T follicular helper cell (primary cell): ENCODE data around the gene DSTN.
A peak's percentile ranks its signal among the peaks of the same experiment; 100 is the strongest.

Experiments used
- DNase-seq: peaks from one replicate; pipeline ENCODE4 v3.0.0-alpha.2; 2020; ENCODE audit warnings: low read depth

Gene DSTN

DNA sequence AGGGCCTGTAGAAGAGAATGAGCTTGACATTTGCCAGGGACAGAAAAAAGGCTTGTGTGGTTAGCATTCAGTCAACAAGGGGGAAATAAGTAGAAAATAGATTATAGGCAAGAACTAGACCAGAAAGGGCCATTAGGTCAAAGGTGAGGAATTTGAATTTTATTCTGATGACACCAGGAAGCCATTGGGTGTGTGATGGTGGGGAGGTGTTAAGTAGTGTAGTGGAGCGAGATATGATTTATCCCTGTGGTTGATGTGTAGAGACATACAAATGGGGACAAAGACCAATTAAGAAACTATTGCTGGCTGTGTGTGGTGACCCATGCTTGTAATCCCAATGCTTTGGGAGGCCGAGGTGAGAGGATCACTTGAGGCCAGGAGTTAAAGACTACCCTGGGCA lies 11.0 kb downstream of the DSTN start:
- DNase-seq = no peak

- DNase-seq = no peak
These were observed 13.3 kb downstream of the DSTN start for GRCh38 chr20:17583126-17583525.

DNA sequence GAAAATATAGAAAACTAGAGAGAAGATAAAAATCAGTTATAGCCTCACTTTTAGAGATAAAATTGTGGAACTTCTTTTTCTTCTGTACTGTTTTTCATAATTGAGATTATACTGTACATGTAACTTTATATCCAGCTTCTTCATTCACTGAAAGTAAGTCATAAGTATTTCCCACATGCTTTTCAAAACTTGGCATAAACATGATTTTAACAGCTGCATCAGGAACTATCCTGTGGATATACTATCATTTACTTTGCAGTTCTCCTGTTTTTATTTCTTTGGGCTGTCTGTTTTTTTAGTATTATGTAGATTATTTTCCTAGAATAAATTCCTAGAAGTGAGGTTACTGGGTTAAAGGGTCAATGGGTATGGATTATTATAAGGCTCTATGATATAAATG lies 14.8 kb downstream of the DSTN start:
- DNase-seq = no peak

DNA sequence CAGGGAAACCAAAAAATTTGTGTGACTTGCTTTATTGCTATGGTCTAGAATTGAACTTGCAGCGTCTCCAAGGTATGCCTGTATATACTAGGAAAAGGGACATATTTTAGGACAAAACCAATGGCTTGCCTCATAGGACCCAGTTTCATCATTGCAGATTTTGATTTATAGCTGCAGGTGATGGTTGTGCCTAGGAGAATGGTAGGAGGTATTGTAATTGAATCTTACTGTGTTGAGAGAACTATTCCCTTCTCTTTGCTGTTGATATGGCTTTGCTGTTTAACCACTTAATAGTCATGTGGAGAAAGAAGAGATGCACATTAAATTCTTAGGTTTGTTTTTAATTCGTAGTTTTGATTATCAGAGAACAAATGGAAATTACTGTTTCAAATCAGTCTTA lies 16.4 kb downstream of the DSTN start:
- DNase-seq = no peak

DNA sequence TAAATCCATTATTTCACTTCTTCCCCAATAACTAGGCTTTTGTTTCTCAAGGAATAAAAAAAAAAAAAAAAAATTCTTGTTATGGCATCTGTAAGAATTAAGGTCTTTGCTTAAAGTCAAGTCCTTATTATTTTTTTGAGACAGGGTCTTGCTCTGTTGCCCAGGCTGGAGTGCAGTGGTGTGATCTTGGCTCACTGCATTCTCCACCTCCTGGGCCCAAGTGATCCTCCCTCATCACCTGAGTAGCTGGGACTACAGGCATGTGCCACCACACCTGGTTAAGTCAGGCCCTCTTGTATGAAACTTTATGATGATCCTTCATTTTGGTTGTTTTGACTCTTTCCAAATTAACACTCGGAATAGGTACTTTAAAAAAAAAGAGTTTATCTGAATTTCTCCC lies 17.3 kb downstream of the DSTN start:
- DNase-seq = no peak

DNA sequence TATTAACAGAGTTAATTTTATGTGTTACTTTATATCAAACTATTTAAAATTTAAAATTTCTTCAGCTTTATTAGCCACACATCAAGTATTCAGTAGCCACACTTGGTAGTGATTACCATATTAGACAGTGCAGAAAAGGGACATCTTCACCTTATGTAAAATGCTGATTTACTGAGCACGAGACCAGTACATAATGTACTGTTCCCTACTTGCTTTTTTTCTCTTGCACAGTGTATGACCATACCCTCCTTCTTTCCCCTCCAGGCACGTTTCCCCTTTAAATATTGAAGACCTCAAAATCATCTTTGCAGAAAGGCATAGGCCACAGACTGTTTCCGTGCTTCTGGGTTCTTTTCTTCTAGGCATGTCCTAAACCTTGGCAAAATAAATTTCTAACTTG lies 17.9 kb downstream of the DSTN start:
- no peak for DNase-seq

DNA sequence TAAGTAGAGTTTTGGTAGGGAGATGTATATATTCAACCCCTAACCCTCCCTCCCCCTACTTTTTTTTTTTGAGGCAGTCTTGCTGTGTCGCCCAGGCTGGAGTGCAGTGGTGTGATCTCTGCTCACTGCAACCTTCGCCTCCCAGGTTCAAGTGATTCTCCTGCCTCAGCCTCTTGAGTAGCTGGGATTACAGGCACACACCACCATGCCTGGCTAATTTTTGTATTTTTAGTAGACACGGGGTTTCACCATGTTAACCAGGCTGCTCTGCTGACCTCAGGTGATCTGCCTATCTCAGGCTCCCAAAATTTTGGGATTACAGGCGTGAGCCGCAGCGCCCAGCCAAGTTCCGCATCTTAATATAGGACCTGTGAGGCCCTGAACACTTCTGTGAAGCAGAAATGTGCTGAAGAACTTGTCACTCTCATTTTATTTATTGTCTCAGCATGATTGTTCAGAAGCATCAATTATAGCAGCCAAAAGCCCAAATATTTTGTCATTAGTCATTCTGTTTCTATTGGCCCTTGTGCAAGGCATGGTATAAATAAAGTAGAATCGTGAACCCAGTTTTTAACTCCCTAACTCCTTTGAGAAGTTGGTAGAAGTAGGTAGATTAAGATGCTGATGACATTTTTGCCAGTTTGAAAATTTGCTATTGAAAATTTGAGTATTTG lies 19.4 kb downstream of the DSTN start:
- DNase-seq = no peak

DNA sequence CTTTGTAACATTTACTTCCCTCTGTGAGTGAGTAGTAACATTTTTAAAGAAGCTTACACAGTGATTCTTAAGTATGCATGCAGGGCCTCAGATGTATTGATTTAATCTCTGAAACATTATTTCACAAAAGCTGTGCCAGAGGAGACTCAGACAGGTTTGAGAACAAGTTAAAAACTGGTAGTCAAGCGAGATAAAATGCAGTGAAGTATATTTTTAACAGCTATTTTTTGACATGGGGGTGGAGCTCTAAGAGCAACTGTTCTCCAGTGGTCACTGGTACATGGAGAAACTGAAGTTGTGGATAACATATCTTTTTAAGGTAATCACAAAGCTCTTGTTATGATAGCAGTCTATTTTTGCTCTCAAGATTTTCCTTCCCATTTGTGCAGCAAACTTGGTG lies 20.4 kb downstream of the DSTN start:
- no peak for DNase-seq

DNA sequence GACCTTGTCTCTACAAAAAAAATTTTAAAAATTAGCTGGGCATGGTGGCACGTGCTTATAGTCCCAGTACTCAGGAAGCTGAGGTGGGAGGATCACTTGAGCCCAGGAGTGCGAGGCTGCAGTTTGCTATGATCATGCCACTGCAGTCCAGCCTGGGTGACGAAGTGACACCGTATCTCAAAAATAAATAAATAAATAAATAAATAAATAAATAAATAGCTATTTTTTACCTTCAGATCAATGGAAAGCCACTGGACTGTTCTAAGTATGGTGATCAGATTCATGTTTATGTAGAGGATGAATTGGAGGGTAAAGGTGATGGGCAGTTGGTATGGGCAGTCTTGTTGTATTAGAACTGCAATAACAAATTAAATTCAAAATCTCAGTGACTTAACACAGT lies 24.0 kb downstream of the DSTN start:
- no peak for DNase-seq

DNA sequence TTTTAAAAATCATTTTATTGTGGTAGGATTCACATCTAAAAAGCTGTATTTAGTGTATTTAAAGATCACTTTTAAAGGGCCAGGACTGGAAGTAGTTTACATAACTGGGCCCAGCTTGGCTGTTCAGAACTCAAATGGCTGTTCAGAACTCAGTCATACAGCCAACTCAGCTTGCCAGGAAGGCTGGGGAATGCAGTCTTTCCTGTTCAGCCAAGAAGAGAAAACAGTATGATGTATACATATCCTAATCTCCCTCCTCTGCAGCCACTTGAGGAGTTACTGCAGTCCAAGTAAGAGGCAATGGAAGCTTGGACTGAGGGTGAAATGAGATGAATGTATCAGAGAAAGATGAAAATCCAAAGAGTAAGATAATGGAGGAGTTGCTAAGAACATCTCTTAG lies 24.6 kb downstream of the DSTN start:
- DNase-seq = no peak

DNA sequence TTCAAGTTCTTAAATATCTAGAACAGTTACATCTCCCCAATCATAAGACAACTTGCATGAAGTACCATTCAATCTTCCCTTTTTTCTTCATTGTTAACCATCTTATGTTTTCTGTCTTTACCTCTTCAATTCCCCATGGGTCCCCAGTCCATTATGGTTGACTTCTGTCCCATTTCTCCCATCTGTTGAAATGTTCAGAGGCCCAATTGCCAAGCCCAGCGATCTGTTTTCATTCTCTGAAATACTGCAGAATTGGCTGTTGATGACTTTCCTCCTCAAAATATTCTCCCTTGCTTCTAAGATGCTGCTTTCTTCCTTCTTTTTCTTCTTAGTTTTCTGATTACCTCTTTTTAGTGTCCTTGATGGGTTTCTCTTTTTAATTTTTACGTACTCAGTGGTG lies 26.0 kb downstream of the DSTN start:
- no peak for DNase-seq

- no peak for DNase-seq
These were observed 28.2 kb downstream of the DSTN start for GRCh38 chr20:17598013-17598550.

- DNase-seq = no peak
These were observed 32.1 kb downstream of the DSTN start for GRCh38 chr20:17601957-17602356.

GRCh38 chr20:17602493-17602892 lies 32.6 kb downstream of the DSTN start:
- no peak for DNase-seq

DNA sequence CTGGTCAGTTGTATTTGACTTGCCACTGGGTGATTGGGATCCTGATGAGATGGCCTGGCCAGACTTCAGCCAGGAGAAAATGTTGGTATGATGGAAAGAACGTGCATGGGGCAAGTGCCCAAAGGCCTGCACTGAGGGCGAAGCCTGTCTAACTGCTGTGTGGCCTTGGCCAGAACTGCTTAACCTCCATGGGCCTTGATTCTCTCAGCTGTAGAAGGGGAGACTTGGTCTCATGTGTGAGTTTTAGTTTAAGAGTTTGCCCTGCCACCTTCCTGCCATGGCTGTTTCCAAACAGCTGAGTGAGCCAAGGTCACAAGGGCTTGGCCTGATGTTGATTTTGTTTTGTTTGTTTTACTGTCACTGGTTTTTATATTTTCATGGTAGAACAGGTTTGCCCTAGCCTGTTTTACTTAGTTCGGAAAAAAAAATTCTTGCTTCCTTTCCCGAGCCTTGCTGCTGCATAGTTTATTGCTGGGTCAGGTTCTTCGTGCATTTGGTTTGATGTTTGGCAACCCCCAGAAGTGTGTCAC lies 35.3 kb downstream of the DSTN start:
- DNase-seq = no peak

DNA sequence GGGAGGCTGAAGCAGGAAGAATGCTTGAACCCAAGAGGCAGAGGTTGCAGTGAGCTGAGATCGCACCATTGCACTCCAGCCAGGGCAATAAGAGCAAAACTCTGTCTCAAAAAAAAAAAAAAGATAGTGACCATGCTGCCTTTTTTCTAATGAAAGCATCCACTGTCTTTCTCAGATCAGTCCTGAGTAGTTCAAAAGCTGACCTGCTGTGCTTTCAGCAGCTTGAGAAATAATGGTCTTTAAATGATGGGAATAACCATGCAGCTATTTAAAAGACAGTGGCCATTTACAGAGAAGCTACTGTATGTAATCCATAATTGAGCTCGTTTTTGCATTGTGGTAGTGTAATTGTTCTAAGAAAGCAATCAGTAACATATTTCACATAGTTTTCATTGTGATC lies 36.1 kb downstream of the DSTN start:
- no peak for DNase-seq

DNA sequence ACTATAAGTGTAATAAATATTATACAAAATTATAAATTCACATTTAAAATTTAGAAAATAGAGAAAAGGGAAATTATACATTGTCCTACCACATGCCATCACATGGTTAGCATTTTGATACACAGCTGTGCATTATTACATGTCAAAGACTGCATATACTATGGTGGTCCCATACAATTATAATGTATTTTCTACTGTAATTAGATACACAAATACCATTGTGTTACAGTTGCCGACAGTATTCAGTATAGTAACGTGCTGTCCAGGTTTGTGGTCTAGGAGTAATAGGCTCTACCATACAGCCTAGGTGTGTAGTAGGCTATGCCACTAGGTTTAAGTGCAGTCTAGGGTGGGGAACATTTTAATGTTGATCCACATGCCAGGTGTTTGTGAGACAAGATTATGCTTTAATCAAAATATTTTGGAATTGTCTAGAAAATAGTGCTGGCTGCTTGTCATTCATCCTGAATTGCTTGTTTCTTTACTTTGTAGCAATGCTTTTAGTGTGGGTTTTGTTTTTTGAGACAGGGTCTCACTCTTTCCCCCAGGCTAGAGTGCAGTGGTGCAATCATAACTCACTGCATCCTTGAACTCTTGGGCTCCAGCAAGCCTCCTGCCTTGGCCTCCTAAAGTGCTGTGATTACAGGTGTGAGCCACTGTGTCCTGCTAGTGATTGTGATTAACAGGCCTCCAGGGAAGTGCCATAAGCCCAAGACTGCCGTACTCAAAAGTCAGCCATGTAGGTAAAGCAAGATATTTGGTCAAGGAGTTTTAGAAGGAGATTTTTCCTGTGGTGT lies 39.0 kb downstream of the DSTN start:
- no peak for DNase-seq

GRCh38 chr20:17609811-17610377 lies 40.0 kb downstream of the DSTN start:
- no peak for DNase-seq

DNA sequence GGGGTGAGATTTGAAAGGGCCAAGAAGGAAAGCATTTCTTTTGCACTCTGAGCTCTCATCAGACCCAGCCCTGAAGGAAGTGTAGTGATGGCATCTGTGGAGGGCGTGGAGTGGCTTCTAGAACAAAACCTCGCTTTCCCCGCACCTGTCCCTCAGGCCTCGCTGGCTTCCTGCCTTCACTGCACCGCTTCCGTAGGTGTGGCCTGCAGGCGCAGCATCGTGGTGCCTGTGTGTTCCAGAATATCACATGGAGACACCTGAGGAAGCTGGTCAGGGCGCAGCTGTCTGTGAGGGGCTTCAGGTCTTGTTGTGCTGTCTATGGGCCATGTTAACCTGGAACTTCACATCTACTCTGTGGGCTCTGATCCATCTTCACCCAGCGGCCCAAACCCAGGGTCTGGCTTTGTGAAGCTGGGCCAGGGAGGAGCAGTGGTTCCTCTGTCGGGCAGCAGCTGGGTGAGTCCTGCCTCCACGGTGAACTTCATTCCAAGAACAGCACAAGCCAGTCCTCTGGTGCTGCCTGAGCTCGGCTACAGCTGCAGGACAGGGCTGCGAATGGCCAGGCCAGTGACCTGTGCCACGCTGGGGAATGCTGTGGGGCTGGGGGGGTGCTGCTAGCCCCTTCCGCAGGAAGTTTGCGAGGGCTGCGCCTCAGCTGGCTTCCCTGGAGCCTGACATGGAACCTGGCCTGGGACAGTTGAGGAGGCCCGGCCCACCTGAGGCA lies 40.9 kb downstream of the DSTN start:
- DNase-seq = peak; percentile 43

DNA sequence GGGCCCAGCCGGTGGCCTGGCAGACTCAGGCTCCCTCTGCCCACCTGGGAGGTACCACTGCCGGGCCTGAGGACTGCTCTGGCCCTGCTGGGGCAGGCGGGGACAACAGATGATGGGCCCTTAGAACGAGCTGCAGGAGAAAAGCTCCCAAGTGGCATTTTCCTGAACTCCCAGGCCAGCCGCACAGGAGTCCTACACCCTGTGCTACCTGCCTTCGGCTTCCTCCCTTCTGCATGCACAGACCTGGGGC lies 41.3 kb downstream of the DSTN start:
- no peak for DNase-seq

DNA sequence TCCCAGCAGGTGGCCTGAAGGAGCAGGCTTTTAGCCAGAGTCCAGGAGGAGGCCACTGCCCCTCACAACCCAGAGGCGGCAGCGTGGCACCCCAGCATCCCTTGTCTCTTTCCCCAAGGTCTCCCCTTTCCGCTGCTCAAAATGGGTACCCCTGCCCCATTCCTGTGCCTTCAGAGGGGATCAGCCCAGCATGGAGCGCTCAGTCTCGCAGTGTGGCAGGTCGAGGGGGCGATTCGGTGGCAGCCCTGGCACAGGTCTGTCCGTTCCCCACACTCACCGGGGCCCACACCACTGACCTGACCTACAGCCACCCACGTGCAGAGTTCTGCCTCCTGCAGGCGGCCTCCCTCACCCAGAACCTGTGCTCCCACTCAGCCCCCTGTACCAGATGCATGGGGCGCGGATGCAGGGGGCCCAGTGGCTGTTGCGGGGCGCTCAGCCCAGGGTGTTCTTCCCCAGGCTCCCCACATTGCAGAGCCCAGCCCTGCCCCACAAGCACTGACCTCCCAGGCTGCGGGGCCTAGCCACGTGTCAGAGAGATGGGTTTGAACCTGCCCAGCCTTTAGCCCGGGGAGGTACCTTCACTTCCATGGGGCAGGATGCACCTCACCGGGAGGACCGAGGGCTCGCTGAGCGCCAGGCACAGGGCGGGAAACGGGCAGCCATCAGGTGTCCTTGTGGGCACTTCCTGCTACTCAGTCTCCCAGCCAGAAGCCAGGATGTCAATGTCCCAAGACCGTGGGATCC lies 41.8 kb downstream of the DSTN start:
- DNase-seq = no peak
